NCI-H2107 treated with DMSO at 0.1 percent for 48 hours (cell line): Measurements from ENCODE around the gene LITAF.

ENCODE experiments used
- DNase-seq: peaks from one replicate; lab custom pipeline; 2025; ENCODE audit not compliant: unreplicated experiment; lab: John Stamatoyannopoulos, UW

Gene LITAF

DNA sequence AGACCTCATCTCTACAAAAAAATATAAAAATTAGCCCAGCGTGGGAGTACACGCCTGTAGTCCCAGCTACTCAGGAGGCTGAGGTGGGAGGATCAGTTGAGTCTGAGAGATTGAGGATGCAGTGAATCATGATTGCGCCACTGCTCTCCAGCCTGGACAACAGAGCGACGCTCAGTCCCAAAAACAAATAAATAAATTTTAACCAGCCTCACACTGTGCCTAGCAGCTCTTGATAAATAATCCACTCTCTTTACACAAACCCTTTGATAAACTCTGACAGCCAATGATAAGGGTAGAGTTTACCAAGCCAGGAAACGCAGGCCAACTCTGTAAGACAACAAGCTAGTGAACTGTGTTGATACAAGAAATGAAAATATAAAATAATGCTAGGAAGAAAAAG, 32.7 kb downstream of the LITAF start:
- no peak for DNase-seq

DNA sequence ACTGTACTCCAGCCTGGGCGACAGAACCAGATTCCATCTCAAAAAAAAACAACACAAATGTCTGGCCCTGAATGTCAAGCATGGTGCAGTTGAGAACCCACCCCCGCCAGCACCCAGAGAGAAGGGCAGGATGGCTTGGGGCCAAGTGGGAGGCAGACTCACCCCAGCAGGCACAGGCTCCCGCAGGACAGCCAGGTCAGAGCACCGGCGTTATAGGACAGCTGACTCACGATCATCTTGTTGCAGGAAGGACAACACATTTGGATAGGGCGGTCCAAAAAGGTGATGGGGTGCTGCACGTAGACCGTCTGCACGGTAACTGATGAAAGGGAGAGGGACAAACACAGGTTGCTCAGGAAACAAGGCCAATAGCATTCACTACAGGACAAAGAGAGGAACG, 33.3 kb downstream of the LITAF start:
- no peak for DNase-seq

DNA sequence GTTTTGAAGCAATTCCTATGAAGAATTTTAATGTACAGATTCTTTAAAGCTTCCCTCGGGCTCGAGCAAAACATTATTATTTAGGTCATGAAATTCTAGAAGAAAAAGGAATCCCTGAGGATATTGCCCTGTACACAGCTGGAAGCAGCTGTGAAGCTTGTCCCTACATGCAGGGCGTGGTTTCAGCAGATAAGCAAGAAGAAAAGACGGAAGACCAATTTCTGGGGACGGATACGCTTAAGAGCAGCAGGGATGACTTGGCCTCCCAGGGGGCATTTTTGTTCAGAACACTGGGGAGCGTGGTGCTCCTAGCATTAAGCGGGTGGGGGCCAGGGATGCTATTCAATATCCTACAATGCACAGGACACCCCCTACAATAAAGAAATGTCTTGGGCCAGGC, 34.3 kb downstream of the LITAF start:
- no peak for DNase-seq

DNA sequence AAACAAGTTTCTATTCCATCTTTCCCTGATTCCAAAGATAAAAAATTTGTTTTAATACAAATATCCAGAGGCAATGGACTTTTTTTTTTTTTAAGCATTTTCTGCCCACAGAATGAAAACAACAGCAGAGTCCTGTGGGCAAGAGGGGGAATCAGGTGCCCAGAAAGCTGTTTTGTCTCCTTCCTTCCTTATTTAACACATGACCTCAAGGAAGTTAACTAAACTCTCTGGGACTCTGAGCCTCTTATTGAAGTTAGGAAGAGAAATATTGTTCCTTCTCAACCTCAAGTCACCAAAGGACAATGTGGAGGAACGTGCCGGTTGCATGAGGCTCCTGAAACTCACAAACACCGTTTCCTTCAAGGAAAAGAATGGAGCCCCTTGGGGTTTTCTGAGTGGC, 34.9 kb downstream of the LITAF start:
- DNase-seq: no peak

DNA sequence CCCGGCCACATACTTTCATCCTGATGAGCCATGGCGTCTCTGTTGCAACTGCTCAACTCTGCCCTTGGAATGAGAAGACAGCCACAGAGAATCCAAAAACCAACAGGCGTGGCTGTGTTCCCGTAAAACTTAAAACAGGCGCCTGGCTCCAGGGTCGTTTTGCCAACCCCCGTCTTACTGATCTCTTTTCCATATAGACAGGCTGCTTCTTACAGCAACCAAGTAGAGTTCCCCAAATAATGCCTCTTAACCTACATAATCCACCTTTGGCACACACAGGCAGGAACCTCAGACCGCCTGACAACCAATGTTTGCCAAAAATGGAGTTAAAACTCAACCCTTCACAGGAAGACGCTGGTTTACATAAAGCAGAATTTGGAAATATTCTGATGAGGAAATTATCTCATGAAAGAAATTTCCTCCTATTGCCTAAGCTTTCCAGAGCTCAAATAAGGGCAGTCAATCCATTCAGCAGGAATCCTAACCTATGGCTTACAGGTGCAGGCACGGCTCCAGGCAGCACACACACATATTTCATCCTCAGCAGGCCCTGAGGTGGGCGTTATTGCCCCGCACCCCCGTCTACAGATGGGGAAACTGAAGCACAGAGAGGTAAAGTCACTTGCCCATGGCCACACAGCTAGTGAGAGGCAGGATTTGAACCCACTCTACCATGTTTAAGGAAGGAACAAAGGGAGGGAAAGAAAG, 35.8 kb downstream of the LITAF start:
- DNase-seq: no peak

GRCh38 chr16:11547118-11547916, 39.4 kb downstream of the LITAF start:
- no peak for DNase-seq

- no peak for DNase-seq
Observed at GRCh38 chr16:11546608-11547061, 40.1 kb downstream of the LITAF start.

- DNase-seq: no peak
Observed at GRCh38 chr16:11543661-11544393, 42.9 kb downstream of the LITAF start.

GRCh38 chr16:11542069-11542744, 44.5 kb downstream of the LITAF start:
- no peak for DNase-seq

GRCh38 chr16:11539641-11540050, 47.1 kb downstream of the LITAF start:
- DNase-seq: no peak

- DNase-seq: no peak
Observed at GRCh38 chr16:11538880-11539279, 47.8 kb downstream of the LITAF start.

DNA sequence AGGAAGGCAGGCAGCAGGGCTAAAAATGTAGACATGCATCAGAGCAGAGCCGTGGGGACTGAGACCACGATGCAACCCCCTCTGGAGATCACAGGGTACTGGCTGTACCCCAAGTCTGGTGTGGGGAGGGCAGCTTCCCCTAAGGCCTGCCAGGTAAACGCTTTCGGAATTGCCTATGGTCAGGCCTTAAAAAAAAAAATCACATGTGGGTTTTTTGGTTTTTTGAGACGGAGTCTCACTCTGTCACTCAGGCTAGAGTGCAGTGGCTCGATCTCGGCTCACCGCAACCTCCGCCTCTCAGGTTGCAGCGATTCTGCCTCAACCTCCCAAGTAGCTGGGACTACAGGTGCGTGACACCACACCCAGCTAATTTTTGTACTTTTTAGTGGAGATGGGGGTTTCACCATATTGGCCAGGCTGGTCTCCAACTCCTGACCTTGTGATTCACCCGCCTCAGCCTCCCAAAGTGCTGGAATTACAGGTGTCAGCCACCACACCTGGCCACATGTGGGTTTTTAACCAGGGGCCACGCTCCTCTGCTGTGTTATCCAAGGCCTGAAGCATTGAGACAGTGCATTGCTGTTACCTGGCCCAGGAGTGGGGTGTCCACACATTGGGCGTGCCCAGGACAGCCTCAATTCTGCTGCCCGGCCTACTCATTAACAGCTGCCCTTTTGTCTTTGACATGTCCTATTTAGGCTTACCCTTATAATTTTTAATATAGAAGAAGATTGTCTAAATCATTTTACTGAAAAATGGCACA, 50.4 kb downstream of the LITAF start:
- no peak for DNase-seq

DNA sequence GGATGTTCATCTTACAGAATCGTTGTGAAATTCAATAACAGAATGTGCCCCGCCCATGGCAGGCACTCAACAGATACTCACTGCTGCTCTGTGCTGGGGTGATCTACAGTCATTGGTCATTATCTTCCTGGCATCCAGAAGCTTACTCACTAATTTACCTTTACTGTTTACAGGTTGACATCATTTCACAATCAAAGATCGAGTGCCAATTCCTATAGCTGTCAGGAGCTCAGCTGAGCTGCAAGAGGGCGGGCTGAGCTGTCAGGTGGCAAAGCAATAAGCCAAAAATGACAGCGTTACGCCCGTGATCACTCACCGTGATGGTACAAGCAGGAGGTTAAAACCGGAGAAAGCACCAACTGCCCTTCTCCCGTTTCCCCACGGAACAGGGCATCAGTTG, 51.2 kb downstream of the LITAF start:
- DNase-seq: no peak

DNA sequence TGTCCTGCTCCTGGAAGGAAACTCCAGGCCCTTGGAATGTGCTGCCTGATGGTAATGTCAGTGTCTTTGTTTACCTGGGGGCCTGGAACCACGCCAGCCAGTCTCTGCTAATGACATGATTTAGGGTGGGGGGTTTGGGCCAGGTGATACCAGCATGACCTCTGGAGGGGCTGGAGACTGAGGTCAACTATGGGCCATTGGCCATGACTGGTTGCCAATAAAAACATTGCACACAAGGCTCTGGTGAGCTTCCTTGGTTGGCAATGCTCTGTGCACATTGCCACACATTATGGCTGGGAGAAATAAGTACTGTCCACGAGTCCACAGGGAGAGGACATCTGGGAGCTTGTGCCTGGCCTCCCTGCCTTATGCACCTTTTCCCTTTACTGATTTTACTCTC, 52.5 kb downstream of the LITAF start:
- DNase-seq: no peak

DNA sequence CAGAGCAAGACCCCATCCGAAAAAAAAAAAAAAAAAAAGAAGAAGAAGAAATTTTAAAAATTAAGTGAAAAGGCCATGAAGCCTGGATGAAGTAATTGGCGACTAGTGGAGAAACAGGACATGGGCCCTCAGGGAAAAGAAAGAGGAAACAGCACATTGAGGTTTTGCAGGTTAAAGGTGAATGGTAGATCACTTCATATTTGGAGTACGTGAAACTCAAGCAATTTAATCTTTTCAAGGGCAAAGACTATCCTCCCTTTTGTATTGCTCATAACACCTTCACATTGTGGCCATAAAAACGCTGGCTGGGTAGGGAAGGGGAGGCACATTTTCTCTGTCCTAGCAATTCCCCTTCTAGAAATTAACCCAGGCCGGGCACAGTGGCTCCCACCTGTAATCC, 53.1 kb downstream of the LITAF start:
- DNase-seq: no peak

DNA sequence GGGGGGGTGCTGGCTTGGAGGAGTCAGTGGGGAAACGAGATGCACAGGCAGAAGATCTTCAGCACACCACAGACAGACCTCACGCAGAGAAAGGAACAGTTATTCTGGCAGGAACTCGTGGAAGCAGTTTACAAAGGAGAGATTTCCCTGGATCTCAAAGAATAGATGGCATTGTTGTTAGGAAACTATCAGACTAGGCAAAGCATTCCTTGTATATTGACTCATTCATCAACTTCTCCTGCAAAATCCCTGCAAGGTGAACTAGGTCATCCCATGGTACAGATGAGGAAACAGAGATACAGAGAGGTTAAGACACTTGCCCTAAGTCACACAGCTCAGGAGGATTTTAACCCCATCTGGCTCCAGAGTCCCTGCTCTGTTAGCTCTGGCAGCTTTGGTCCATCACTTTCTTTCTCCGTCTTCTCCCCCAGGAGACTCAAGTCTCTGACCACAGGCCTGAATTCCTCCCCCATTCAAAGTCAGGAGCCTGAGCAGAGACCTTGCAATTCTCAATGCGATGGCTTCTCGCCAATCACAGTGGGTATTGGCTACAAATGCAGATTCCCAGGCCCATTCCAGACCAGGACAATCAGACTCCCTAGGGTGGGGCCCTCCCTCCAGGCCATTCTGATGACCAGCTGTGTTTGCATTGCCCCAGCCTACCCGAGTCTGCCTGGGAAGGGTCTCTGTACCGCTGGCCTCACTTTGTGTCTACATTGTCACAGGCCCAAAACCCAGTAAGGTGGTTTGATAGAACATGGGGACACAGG, 56.4 kb downstream of the LITAF start:
- DNase-seq: no peak

DNA sequence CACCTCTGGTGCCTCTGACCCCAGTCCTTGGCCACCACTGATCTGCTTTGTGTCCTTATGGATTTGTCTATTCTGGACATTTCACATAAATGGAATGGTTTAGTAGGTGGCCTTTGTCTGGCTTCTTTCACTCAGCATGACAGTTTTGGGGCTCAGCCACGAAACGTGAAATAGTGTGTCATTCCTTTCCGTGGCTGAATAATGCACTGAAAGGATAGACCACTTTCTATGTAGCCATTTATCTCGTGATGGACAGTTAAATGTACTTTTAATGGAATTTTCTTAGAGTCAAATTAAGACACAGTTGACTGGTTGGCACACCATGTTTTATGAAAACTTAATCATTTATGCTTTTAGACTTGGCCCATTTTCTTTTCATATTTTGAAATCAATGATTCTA, 57.4 kb downstream of the LITAF start:
- no peak for DNase-seq

DNA sequence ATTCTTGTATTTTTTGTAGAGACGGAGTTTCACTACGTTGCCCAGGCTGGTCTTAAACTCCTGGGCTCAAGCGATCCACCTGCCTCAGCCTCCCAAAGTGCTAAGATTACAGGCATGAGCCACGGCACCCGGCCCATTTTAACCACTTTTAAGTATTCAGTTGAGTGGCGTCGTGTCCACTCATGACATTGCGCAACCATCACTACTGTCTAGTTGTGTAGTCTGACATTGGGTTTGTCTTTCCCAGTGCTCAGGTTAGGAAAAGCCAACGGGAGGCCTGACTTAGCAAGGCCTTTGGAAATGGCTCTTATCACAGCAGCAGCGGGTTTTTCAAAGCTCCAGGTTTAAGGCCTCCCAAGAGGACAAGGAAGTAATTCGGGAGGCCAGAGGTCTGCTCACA, 58.7 kb downstream of the LITAF start:
- no peak for DNase-seq

DNA sequence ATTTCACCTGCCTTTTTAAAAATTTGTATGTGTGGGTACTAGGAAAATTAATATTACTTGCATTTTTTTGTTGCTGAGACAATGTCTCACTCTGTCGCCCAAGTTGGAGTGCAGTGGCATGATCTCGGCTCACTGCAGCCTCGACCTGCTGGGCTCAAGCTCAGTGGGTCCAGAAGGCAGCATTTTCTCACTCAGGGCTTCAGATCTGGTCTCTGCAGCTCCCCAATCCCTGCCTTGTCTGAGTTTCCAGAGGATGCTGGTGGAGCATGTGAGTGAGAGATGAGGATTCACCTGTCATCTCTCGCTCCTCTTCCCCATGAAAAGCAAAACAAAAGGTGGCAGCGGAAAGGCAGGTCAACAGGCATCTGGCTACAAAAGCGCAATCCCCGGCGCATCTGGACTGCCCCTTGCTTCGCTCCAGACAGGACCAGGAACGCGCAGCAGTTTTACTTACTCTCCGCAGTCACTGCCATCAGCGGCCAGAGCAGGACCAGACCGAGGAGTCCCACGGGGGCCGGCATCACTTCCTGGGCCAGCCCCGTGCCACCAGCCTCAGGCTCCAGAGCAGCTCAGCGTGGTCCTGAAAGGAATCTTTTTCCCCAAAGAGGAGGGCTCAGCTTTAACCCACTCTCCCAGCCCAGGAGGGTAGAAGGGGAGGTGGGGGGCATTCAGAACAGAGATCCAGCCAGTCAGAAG, 59.9 kb downstream of the LITAF start:
- DNase-seq: no peak
